ENCODE measurements around the gene UBL4B.
A peak's percentile ranks its signal among the peaks of the same experiment; 100 is the strongest.

The UBL4B gene

GRCh38 chr1:110112143-110112542 is at the start of gene UBL4B:
TSS of gene UBL4B (plus strand) at chr1:110112443. CDS start at chr1:110112535, 92 bp downstream.
- H3K4me1 ChIP-seq (ENCODE audit: control insufficient read depth in 5 of 5, insufficient read depth in 5 of 5, low read length in 5 of 5): no peaks in the 10 kb centered on the region

DNA sequence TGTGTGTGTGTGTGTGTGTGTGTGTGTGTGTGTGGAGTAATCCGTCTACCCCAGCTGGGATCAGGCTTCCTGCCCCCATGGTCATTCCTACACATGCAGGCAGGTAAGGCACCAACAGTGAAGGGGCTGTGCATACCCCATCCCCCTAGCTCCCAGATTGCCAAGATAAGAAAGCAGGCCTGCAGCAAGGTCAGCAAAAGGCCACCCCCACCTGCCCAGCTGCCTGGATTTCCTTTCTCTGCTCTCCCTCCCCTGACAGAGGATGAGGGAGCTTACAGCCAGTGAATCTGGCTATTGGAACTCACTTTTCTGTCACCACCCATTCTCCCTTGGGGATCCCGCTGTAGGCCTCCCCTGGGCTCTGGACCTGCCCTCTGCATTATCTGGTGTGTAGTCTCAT is 49.6 kb upstream of the UBL4B start:
- Histone ChIP-seq H3K4me1 (ENCODE audit: control insufficient read depth in 5 of 5, insufficient read depth in 5 of 5, low read length in 5 of 5) (peaks cover 0 to 26% (median 16%) of the 10 kb centered on the region in 5 donors), H3K4me3 (ENCODE audit: low read depth in 1 of 5, low read length in 5 of 5) (no peak overlapping the region), H3K36me3 (ENCODE audit: control insufficient read depth in 5 of 5, insufficient read depth in 5 of 5, low read length in 5 of 5) (peaks cover 0 to 31% (median 15%) of the 10 kb centered on the region in 5 donors), H3K9me3 (ENCODE audit: control insufficient read depth in 5 of 5, low read length in 5 of 5) (no peaks in the 10 kb centered on the region), H3K9ac (ENCODE audit: low read length in 5 of 5) (no peak overlapping the region), H3K27ac (ENCODE audit: low read depth, low read length) (no peak overlapping the region), H3K27me3 (ENCODE audit: control insufficient read depth in 5 of 5, insufficient read depth in 4 of 5, low read length in 5 of 5) (peaks cover 2 to 16% (median 7%) of the 10 kb centered on the region in 5 donors)

More at GRCh38 chr1:110112143-110112542, at the start of gene UBL4B:
- peaks cover 0 to 14% (median 6%) of the 10 kb centered on the region in 5 donors for H3K27me3 ChIP-seq (ENCODE audit: control insufficient read depth in 5 of 5, insufficient read depth in 4 of 5, low read length in 5 of 5)
- no peaks in the 10 kb centered on the region for H3K36me3 ChIP-seq (ENCODE audit: control insufficient read depth in 5 of 5, insufficient read depth in 5 of 5, low read length in 5 of 5)
- no peak within 1 kb of the TSS for H3K9ac ChIP-seq (ENCODE audit: low read length in 5 of 5)
- H3K9me3 ChIP-seq (ENCODE audit: control insufficient read depth in 5 of 5, low read length in 5 of 5): no peaks in the 10 kb centered on the region
- no peak within 1 kb of the TSS for H3K27ac ChIP-seq (ENCODE audit: low read depth, low read length)
- no peak within 1 kb of the TSS for H3K4me3 ChIP-seq (ENCODE audit: low read depth in 1 of 5, low read length in 5 of 5)

DNA sequence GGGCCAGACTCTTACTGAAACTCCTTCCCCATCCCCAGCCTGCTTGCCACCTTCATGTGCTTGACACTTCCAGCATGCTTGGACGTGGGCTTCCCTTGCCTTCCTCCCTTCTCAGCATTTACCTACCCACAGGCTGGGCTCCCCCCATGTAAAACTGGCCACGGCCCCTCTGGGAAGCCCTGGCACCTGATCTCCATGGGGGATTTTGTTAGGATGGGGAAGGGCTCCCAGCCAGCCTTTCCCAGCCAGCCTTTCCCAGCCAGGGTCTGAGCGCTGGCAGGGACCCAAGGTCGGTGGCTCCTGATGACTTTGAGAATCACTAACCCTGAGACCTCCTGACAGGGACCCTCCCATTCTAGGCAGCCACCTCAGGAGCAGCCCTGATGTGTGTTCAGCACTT is 48.5 kb upstream of the UBL4B start:
- H3K4me1 ChIP-seq (ENCODE audit: control insufficient read depth in 5 of 5, insufficient read depth in 5 of 5, low read length in 5 of 5): peaks cover 0 to 31% (median 26%) of the 10 kb centered on the region in 5 donors
- H3K9me3 ChIP-seq (ENCODE audit: control insufficient read depth in 5 of 5, low read length in 5 of 5): no peaks in the 10 kb centered on the region
- H3K27ac ChIP-seq (ENCODE audit: low read depth, low read length): no peak overlapping the region
- H3K27me3 ChIP-seq (ENCODE audit: control insufficient read depth in 5 of 5, insufficient read depth in 4 of 5, low read length in 5 of 5): peaks cover 13 to 25% (median 19%) of the 10 kb centered on the region in 5 donors
- H3K36me3 ChIP-seq (ENCODE audit: control insufficient read depth in 5 of 5, insufficient read depth in 5 of 5, low read length in 5 of 5): peaks cover 0 to 19% (median 4%) of the 10 kb centered on the region in 5 donors
- no peak overlapping the region for H3K4me3 ChIP-seq (ENCODE audit: low read depth in 1 of 5, low read length in 5 of 5)
- H3K9ac ChIP-seq (ENCODE audit: low read length in 5 of 5): no peak overlapping the region

- Histone ChIP-seq H3K9me3 (ENCODE audit: control insufficient read depth in 5 of 5, low read length in 5 of 5) (no peaks in the 10 kb centered on the region), H3K27me3 (ENCODE audit: control insufficient read depth in 5 of 5, insufficient read depth in 4 of 5, low read length in 5 of 5) (peaks cover 23 to 35% (median 28%) of the 10 kb centered on the region in 5 donors), H3K9ac (ENCODE audit: low read length in 5 of 5) (no peak overlapping the region), H3K4me3 (ENCODE audit: low read depth in 1 of 5, low read length in 5 of 5) (no peak overlapping the region), H3K27ac (ENCODE audit: low read depth, low read length) (no peak overlapping the region), H3K36me3 (ENCODE audit: control insufficient read depth in 5 of 5, insufficient read depth in 5 of 5, low read length in 5 of 5) (peaks cover 0 to 14% (median 3%) of the 10 kb centered on the region in 5 donors), H3K4me1 (ENCODE audit: control insufficient read depth in 5 of 5, insufficient read depth in 5 of 5, low read length in 5 of 5) (peaks cover 0 to 41% (median 36%) of the 10 kb centered on the region in 5 donors)
These were observed 47.5 kb upstream of the UBL4B start for GRCh38 chr1:110064576-110065337.

GRCh38 chr1:110065841-110066240 is 46.4 kb upstream of the UBL4B start:
- Histone ChIP-seq H3K9me3 (ENCODE audit: control insufficient read depth in 5 of 5, low read length in 5 of 5) (no peaks in the 10 kb centered on the region), H3K4me3 (ENCODE audit: low read depth in 1 of 5, low read length in 5 of 5) (no peak overlapping the region), H3K4me1 (ENCODE audit: control insufficient read depth in 5 of 5, insufficient read depth in 5 of 5, low read length in 5 of 5) (peaks cover 0 to 48% (median 41%) of the 10 kb centered on the region in 5 donors), H3K9ac (ENCODE audit: low read length in 5 of 5) (no peak overlapping the region), H3K36me3 (ENCODE audit: control insufficient read depth in 5 of 5, insufficient read depth in 5 of 5, low read length in 5 of 5) (peaks cover 0 to 7% (median 3%) of the 10 kb centered on the region in 5 donors), H3K27me3 (ENCODE audit: control insufficient read depth in 5 of 5, insufficient read depth in 4 of 5, low read length in 5 of 5) (peaks cover 28 to 44% (median 37%) of the 10 kb centered on the region in 5 donors), H3K27ac (ENCODE audit: low read depth, low read length) (no peak overlapping the region)

GRCh38 chr1:110067479-110067892 is 44.8 kb upstream of the UBL4B start:
- H3K36me3 ChIP-seq (ENCODE audit: control insufficient read depth in 5 of 5, insufficient read depth in 5 of 5, low read length in 5 of 5): no peaks in the 10 kb centered on the region
- H3K9ac ChIP-seq (ENCODE audit: low read length in 5 of 5): no peak overlapping the region
- peaks cover 0 to 48% (median 41%) of the 10 kb centered on the region in 5 donors for H3K4me1 ChIP-seq (ENCODE audit: control insufficient read depth in 5 of 5, insufficient read depth in 5 of 5, low read length in 5 of 5)
- H3K27me3 ChIP-seq (ENCODE audit: control insufficient read depth in 5 of 5, insufficient read depth in 4 of 5, low read length in 5 of 5): peaks cover 41 to 59% (median 48%) of the 10 kb centered on the region in 5 donors
- H3K4me3 ChIP-seq (ENCODE audit: low read depth in 1 of 5, low read length in 5 of 5): peak overlapping the region in 1 of 5 donors; percentile 41
- H3K9me3 ChIP-seq (ENCODE audit: control insufficient read depth in 5 of 5, low read length in 5 of 5): no peaks in the 10 kb centered on the region
- no peak overlapping the region for H3K27ac ChIP-seq (ENCODE audit: low read depth, low read length)

- Histone ChIP-seq H3K27me3 (ENCODE audit: control insufficient read depth in 5 of 5, insufficient read depth in 4 of 5, low read length in 5 of 5) (peaks cover 41 to 59% (median 50%) of the 10 kb centered on the region in 5 donors), H3K36me3 (ENCODE audit: control insufficient read depth in 5 of 5, insufficient read depth in 5 of 5, low read length in 5 of 5) (no peaks in the 10 kb centered on the region), H3K9me3 (ENCODE audit: control insufficient read depth in 5 of 5, low read length in 5 of 5) (no peaks in the 10 kb centered on the region), H3K27ac (ENCODE audit: low read depth, low read length) (no peak overlapping the region), H3K4me3 (ENCODE audit: low read depth in 1 of 5, low read length in 5 of 5) (peak overlapping the region in 3 of 5 donors; percentile 34 to 50 (median 41)), H3K4me1 (ENCODE audit: control insufficient read depth in 5 of 5, insufficient read depth in 5 of 5, low read length in 5 of 5) (peaks cover 0 to 42% (median 36%) of the 10 kb centered on the region in 5 donors), H3K9ac (ENCODE audit: low read length in 5 of 5) (no peak overlapping the region)
These were observed 44.2 kb upstream of the UBL4B start for GRCh38 chr1:110067893-110068645.

- Histone ChIP-seq H3K9ac (ENCODE audit: low read length in 5 of 5) (no peak overlapping the region), H3K27me3 (ENCODE audit: control insufficient read depth in 5 of 5, insufficient read depth in 4 of 5, low read length in 5 of 5) (peaks cover 41 to 59% (median 55%) of the 10 kb centered on the region in 5 donors), H3K36me3 (ENCODE audit: control insufficient read depth in 5 of 5, insufficient read depth in 5 of 5, low read length in 5 of 5) (no peaks in the 10 kb centered on the region), H3K4me1 (ENCODE audit: control insufficient read depth in 5 of 5, insufficient read depth in 5 of 5, low read length in 5 of 5) (peaks cover 0 to 40% (median 34%) of the 10 kb centered on the region in 5 donors), H3K4me3 (ENCODE audit: low read depth in 1 of 5, low read length in 5 of 5) (peak overlapping the region in 2 of 5 donors; percentile 18 to 50), H3K9me3 (ENCODE audit: control insufficient read depth in 5 of 5, low read length in 5 of 5) (no peaks in the 10 kb centered on the region), H3K27ac (ENCODE audit: low read depth, low read length) (no peak overlapping the region)
These were observed 43.4 kb upstream of the UBL4B start for GRCh38 chr1:110068646-110069403.

GRCh38 chr1:110069404-110070281 is 42.6 kb upstream of the UBL4B start:
- Histone ChIP-seq H3K27me3 (ENCODE audit: control insufficient read depth in 5 of 5, insufficient read depth in 4 of 5, low read length in 5 of 5) (peaks cover 41 to 59% (median 55%) of the 10 kb centered on the region in 5 donors), H3K9me3 (ENCODE audit: control insufficient read depth in 5 of 5, low read length in 5 of 5) (no peaks in the 10 kb centered on the region), H3K36me3 (ENCODE audit: control insufficient read depth in 5 of 5, insufficient read depth in 5 of 5, low read length in 5 of 5) (no peaks in the 10 kb centered on the region), H3K27ac (ENCODE audit: low read depth, low read length) (no peak overlapping the region), H3K9ac (ENCODE audit: low read length in 5 of 5) (peak overlapping the region in 1 of 5 donors; percentile 15), H3K4me1 (ENCODE audit: control insufficient read depth in 5 of 5, insufficient read depth in 5 of 5, low read length in 5 of 5) (peaks cover 0 to 40% (median 34%) of the 10 kb centered on the region in 5 donors), H3K4me3 (ENCODE audit: low read depth in 1 of 5, low read length in 5 of 5) (peak overlapping the region in 4 of 5 donors; percentile 6 to 50 (median 14))

Measured in subcutaneous abdominal adipose tissue (tissue), 5 donors.